Glomerular visceral epithelial cell (primary cell): ENCODE results near the gene MORN2.

Source experiments
- DNase-seq: peaks from one replicate; pipeline ENCODE4 v3.0.0-alpha.2; 2016; ENCODE audit errors: extremely low spot score

MORN2 gene

GRCh38 chr2:38875576-38876367 lies at the start of gene MORN2, which contains the start of gene DHX57:
Gene MORN2, plus strand, starts transcription at chr2:38875976.
Gene DHX57, minus strand, starts transcription at chr2:38875934. Its CDS starts 7,529 bp downstream, at chr2:38868405.
- DNase-seq, result peak; percentile 77

- DNase-seq, result peak; percentile 6
Observed at GRCh38 chr2:38827539-38828145, 48.1 kb upstream of the MORN2 start.

- DNase-seq, result no peak
Observed at GRCh38 chr2:38828460-38828859, 47.3 kb upstream of the MORN2 start.

GRCh38 chr2:38829971-38830370 lies 45.8 kb upstream of the MORN2 start:
- no peak for DNase-seq

GRCh38 chr2:38830526-38831159 lies 45.1 kb upstream of the MORN2 start:
- DNase-seq, result no peak

GRCh38 chr2:38835015-38835601 lies 40.7 kb upstream of the MORN2 start:
- peak; percentile 25 for DNase-seq

GRCh38 chr2:38835990-38836389 lies 39.8 kb upstream of the MORN2 start:
- no peak for DNase-seq

- DNase-seq, result peak; percentile 21
Observed at GRCh38 chr2:38836791-38837190, 39.0 kb upstream of the MORN2 start.

GRCh38 chr2:38850045-38850444 lies 25.7 kb upstream of the MORN2 start:
- DNase-seq, result no peak

- no peak for DNase-seq
Observed at GRCh38 chr2:38856165-38856564, 19.6 kb upstream of the MORN2 start.

GRCh38 chr2:38862476-38862875 lies 13.3 kb upstream of the MORN2 start:
- no peak for DNase-seq

GRCh38 chr2:38863061-38863695 lies 12.6 kb upstream of the MORN2 start:
- no peak for DNase-seq

GRCh38 chr2:38866773-38867443 lies 8.9 kb upstream of the MORN2 start:
- DNase-seq, result no peak

GRCh38 chr2:38871432-38871831 lies 4.3 kb upstream of the MORN2 start:
- DNase-seq, result no peak

- no peak for DNase-seq
Observed at GRCh38 chr2:38873763-38874162, 2.0 kb upstream of the MORN2 start.

- no peak for DNase-seq
Observed at GRCh38 chr2:38875227-38875575, 575 bp upstream of the MORN2 start.

GRCh38 chr2:38876407-38876806 lies 631 bp downstream of the MORN2 start:
- no peak for DNase-seq

GRCh38 chr2:38886063-38886462 lies 10.3 kb downstream of the MORN2 start:
- DNase-seq, result no peak

GRCh38 chr2:38887347-38887746 lies 11.6 kb downstream of the MORN2 start:
- DNase-seq, result no peak

- no peak for DNase-seq
Observed at GRCh38 chr2:38887902-38888554, 12.3 kb downstream of the MORN2 start.

- DNase-seq, result no peak
Observed at GRCh38 chr2:38889045-38889444, 13.3 kb downstream of the MORN2 start.
